GM21825 (cell line): ENCODE data around the gene GFRA4.
"Not testable (repeated sequence)": the region's sequence is repeated elsewhere in the genome, so short reads cannot be mapped to it uniquely, and the experiment has no call there.

Experiments
- ATAC-seq: cut with Tn5 transposase; IDR thresholded peaks from one replicate; pipeline ENCODE4 v1.9.1; 2021; ENCODE audit warnings: mild to moderate bottlenecking, moderate library complexity; ENCODE audit not compliant: unreplicated experiment

GFRA4 gene

DNA sequence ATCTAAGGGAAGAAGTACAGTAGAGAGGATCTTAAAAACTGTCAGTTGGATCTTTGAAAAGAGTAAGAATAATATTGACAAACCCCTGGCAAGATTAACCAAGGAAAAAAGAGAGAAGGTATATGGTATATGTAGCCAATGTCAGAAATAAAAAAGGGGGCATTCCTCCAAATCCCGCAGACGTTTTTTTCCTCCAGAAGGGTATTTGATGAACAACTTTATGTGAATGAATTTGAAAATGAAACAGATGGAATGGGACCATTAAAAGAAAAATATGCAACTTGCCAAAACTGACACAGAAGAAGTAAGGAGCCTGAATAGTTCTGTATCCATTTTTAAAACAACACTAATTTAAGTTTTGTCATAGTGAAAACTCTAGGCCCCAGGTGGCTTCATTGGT lies 35.7 kb downstream of the GFRA4 start:
- ATAC-seq: no peak

DNA sequence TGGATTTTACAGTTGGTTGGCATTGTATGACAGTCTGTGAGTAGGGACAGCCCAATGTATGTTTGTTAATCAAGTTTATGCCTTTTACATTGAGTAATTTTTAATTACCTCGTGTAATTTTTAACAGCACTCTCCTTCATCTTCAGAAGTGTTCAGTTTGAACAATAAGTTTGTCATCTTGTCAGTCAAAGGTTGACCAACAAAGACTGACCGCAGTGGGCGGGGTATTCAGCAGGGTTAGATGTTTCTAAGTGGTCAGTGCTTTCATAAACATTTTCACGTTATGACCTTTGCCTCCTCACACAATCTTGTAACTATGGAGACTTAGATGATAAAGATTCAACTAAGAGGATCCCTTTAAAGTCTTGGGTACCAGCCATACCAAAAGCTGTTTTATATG lies 40.8 kb downstream of the GFRA4 start:
- ATAC-seq: no peak

DNA sequence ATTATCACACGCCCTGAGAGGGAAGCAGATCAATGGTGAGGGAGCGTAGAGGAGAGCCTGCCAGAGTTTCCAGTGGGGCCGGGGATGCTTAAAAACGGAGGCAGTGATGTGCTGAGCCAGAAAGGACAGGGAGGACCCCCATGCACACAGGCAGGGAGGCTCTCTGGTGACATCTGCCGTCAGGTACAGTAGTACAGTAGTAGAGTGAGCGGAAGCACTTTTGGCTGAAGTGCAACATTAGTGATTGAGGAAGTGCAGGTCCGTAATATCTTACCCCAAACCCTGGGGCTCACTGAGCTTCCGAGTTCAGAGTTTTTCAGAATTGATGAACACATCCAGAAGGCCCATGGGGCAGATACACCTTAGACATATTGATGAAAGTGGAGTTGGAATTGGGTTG lies 42.1 kb downstream of the GFRA4 start:
- ATAC-seq: no peak

DNA sequence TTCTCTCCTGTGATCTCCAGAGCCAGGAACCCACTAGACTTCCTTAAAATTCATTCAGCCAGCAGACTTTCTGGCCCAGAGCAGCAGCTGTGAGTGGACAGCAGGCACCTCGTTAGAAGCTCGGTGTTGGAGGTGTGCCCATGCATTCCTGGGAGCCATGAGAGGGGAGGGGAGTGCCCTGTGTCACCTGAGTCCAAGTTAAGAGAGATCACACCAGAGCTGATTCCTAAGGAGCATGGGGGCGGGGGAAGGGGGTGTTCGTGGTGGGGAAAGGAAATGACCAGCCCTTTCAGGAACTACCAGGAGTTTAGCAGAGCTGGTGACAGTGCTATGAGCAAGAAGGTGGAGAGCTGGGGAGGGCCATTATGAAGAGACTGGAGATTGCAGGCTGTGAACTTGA lies 46.9 kb downstream of the GFRA4 start:
- ATAC-seq: no peak

DNA sequence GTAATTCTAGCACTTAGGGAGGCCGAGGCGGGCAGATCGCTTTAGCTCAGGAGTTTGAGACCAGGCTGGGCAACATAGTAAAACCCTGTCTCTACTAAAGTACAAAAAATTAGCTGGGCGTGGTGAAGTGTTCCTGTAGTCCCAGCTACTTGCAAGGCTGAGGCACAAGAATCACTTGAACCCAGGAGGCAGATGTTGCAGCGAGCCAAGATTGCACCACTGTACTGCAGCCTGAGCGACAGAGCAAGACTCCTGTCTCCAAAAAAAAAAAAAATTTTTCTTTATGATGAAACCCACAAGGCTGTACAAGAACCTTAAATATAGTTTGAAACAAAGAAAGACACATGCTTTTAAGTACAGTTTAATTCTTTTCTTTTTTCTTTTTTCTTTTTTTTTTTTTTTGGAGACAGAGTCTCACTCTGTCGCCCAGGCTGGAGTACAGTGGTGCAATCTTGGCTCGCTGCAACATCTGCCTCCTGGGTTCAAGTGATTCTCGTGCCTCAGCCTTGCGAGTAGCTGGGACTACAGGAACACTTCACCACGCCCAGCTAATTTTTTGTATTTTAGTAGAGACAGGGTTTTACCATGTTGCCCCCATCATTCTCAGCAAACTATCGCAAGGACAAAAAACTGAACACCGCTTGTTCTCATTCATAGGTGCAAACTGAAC lies 47.9 kb downstream of the GFRA4 start:
- not testable (repeated sequence) for ATAC-seq

DNA sequence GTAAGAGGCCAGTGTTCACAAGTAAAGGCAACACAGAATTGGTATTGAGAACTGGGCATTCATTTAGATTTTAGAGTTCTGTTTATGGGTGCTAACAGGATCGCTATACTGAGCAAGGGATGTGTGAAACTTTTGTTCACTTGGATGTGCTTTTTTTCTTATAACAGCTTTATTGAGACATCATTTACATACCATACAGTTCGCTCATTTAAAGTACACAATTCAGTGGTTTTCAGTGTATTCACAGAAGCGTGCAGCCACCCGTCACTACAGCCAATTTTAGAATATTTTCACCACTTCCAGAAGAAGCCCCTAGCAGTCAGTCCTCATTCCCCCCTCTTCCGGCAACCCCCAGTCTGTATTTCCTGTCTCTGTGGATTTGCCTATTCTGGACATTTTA lies 48.7 kb downstream of the GFRA4 start:
- no peak for ATAC-seq

DNA sequence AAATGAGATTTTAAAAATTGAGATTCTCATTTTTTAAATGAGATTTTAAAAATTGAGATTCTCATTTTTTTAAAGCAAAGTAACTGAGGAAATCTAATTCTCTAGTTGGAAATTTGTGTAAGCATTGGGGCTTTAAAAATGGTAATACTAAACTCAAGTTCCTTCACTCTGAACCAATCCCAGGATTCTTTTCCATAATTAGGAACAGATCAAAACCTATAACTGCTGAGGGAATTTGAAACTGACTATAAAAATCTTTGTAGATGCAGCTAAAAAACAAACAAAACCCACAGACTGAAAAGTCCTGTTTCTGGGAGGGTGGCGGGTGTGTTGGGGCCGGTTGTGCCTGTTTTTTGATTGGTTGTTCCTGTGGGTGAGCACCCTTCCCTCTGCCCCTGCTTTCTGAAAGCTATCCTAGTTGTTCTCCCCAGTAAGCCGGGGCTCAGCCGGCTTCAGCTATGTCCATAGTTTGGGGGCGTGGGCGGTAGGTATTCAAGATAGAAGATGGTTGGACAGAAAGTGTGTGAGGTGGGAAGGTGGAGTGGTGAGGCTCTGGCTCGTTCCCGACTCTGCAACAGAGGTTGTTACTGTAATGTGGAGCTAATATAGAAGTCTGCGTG lies 49.3 kb downstream of the GFRA4 start:
- no peak for ATAC-seq

DNA sequence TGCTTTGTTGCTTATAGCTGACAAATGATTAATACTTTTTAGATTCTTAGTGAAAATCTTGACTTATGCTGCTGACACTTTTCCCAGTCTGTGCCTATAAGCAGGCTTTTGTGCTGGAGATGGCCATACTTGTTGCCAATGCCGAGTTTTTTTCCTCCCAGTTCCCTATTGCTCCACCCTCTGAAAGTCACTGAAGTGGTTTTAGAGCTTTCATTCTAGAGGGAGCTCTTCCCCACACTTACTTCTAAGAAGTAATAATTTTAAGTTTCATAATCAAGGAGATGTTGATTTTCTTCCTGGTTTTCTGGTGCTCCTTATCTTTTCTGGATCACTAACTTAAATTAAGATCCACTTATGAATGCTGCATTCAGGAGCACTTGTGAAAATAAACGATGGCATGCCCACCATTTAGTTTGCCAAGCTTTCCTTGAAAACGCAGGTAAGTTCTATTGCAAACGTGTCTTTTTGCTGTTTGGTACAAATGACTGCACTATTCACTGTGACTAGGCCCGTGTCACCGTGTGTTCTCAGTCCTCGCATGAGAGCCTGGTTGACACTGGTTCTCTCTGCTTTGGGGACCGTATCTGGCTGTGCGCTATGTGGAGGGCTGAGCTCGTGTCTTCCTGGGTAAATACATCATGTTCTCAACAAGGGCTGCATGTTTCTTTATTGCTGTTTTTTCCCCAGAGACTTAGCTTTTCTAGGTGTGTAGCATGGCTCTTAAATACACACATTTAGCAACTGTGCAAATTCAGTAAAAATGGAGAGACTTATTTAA lies 50.2 kb downstream of the GFRA4 start:
- ATAC-seq: no peak

DNA sequence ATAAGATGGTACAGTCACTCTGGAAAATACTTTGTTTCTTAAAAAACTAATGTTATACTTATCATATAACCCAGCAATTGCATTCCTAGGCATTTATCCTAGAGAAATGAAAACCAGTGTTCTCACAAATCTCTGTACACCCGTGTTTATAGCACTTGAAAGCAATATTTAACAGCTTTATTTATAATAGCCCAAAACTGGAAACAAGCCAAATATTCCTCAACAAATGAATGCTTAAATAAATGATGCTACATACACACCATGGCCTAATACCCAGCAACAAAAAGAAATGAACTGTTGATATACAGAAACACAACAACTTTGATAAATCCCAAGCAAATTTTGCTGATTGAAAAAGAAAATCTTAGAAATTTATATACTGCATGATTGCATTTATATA lies 51.3 kb downstream of the GFRA4 start:
- no peak for ATAC-seq
